Astrocyte of the spinal cord (primary cell): Measurements from ENCODE around the gene SLC28A1.
"Not testable (repeated sequence)": the region's sequence is repeated elsewhere in the genome, so short reads cannot be mapped to it uniquely, and the experiment has no call there.

Source experiments
- DNase-seq: peaks from one replicate; pipeline ENCODE4 v3.0.0; 2011; ENCODE audit warnings: low read depth, low spot score
- H3K4me3 ChIP-seq: 2 replicates; pipeline ENCODE4 v1.5.1; 2011; ENCODE audit warnings: low read depth, mild to moderate bottlenecking, low read length, moderate library complexity
- CTCF ChIP-seq: IDR thresholded peaks from 2 replicates; pipeline ENCODE4 v1.5.1; 2012; ENCODE audit warnings: low read depth, mild to moderate bottlenecking, low read length, inconsistent platforms
- in situ Hi-C: cut with HindIII; loops from 2 replicates; pipeline ENCODE4 v1.10.0; 2017; ENCODE audit warnings: low sequenced_read_pairs

The SLC28A1 gene

GRCh38 chr15:84874981-84875699 is 9.3 kb upstream of the SLC28A1 start:
- no peak overlapping the region for H3K4me3 ChIP-seq
- in situ Hi-C loops, result no loop called here
- no peak for DNase-seq
- TF ChIP-seq CTCF, result no peak

GRCh38 chr15:84876269-84876668 is 8.2 kb upstream of the SLC28A1 start:
- in situ Hi-C loops, result no loop called here
- no peak overlapping the region for H3K4me3 ChIP-seq
- no peak for TF ChIP-seq CTCF
- DNase-seq, result no peak

GRCh38 chr15:84877701-84878100 is 6.8 kb upstream of the SLC28A1 start:
- in situ Hi-C loops, H3K4me3 ChIP-seq: not testable (repeated sequence)

GRCh38 chr15:84878504-84878903 is 6.0 kb upstream of the SLC28A1 start:
- in situ Hi-C loops, result no loop called here

More at GRCh38 chr15:84877701-84878100, 6.8 kb upstream of the SLC28A1 start:
- not testable (repeated sequence) for DNase-seq

GRCh38 chr15:84879088-84879780 is 5.2 kb upstream of the SLC28A1 start:
- in situ Hi-C loops, result no loop called here
- no peak for TF ChIP-seq CTCF
- H3K4me3 ChIP-seq, result no peak overlapping the region
- DNase-seq, result no peak

More at GRCh38 chr15:84878504-84878903, 6.0 kb upstream of the SLC28A1 start:
- peak; percentile 42 for DNase-seq
- H3K4me3 ChIP-seq, result no peak overlapping the region
- TF ChIP-seq CTCF, result peak; percentile 69

- no peak overlapping the region for H3K4me3 ChIP-seq
- in situ Hi-C loops, result no loop called here
- DNase-seq, result no peak
- TF ChIP-seq CTCF, result no peak
Observed at GRCh38 chr15:84880007-84880406, 4.5 kb upstream of the SLC28A1 start.
